T-helper 2 cell treated with Interferon-gamma antibody and Interleukin-4, amounts not matched to agents 100 ng/mL and 5 ng/mL, for 36 hours (primary cell): ENCODE results near the gene GAL3ST3. TPM values are rescaled to one million over a fixed set of nuclear protein-coding genes. Genes with fewer than 3 reads are reported as not detected.
"Not testable (repeated sequence)": the region's sequence is repeated elsewhere in the genome, so short reads cannot be mapped to it uniquely, and the experiment has no call there.

Source experiments
- intact Hi-C: fragments of 100-400 bp; cut with micrococcal nuclease; formaldehyde crosslinking; loops from one replicate; pipeline ENCODE4 v1.15.1; 2023
- total RNA-seq: library from RNA; stranded (reverse); gene quantifications from 2 replicates; pipeline ENCODE4 v1.2.3, GENCODE V29; 2022

Gene GAL3ST3
- total RNA-seq, 1 donor from 2014 or later: not detected

GRCh38 chr11:66045177-66045639 is 3.8 kb downstream of the GAL3ST3 start:
- intact Hi-C loops: no loop called here

GRCh38 chr11:66044757-66045156 is 4.2 kb downstream of the GAL3ST3 start:
- intact Hi-C loops: no loop called here

- intact Hi-C loops: no loop called here
Measured at GRCh38 chr11:66042996-66043906, 5.7 kb downstream of the GAL3ST3 start.

GRCh38 chr11:66042227-66042995 is 6.5 kb downstream of the GAL3ST3 start:
- intact Hi-C loops: no loop called here

GRCh38 chr11:66039765-66040164 is 9.2 kb downstream of the GAL3ST3 start:
- intact Hi-C loops: no loop called here

- intact Hi-C loops: no loop called here
Measured at GRCh38 chr11:66037327-66037726, 11.6 kb downstream of the GAL3ST3 start.

GRCh38 chr11:66036334-66036710 is 12.6 kb downstream of the GAL3ST3 start:
- intact Hi-C loops: no loop called here

- intact Hi-C loops: no loop called here
Measured at GRCh38 chr11:66035653-66036333, 13.2 kb downstream of the GAL3ST3 start.

- intact Hi-C loops: no loop called here
Measured at GRCh38 chr11:66032957-66033735, 15.8 kb downstream of the GAL3ST3 start.

GRCh38 chr11:66026017-66026529 is 22.9 kb downstream of the GAL3ST3 start, which contains the start of gene CATSPER1:
TSS of gene CATSPER1 (minus strand) at chr11:66026479. CDS start at chr11:66026379, 100 bp downstream.
- intact Hi-C loops: no loop called here

- intact Hi-C loops: not testable (repeated sequence)
Measured at GRCh38 chr11:66023186-66023440, 25.8 kb downstream of the GAL3ST3 start.

- intact Hi-C loops: no loop called here
Measured at GRCh38 chr11:66022401-66023185, 26.4 kb downstream of the GAL3ST3 start.

GRCh38 chr11:66020618-66021357 is 28.2 kb downstream of the GAL3ST3 start:
- intact Hi-C loops: no loop called here

- intact Hi-C loops: no loop called here
Measured at GRCh38 chr11:66020212-66020611, 28.7 kb downstream of the GAL3ST3 start.

- intact Hi-C loops: no loop called here
Measured at GRCh38 chr11:66017321-66017720, 31.6 kb downstream of the GAL3ST3 start.

- intact Hi-C loops: no loop called here
Measured at GRCh38 chr11:66016793-66017177, 32.2 kb downstream of the GAL3ST3 start.

- intact Hi-C loops: no loop called here
Measured at GRCh38 chr11:66015936-66016792, 32.8 kb downstream of the GAL3ST3 start.

- intact Hi-C loops: no loop called here
Measured at GRCh38 chr11:66015454-66015881, 33.5 kb downstream of the GAL3ST3 start.
